HuH-7 (cell line): ENCODE measurements around the gene PLA1A.
A peak's percentile ranks its signal among the peaks of the same experiment; 100 is the strongest.
"Not testable (repeated sequence)": the region's sequence is repeated elsewhere in the genome, so short reads cannot be mapped to it uniquely, and the experiment has no call there.

ENCODE experiments used
- DNase-seq: peaks from one replicate; pipeline ENCODE4 v3.0.0; 2011; ENCODE audit warnings: low spot score

Gene PLA1A

DNA sequence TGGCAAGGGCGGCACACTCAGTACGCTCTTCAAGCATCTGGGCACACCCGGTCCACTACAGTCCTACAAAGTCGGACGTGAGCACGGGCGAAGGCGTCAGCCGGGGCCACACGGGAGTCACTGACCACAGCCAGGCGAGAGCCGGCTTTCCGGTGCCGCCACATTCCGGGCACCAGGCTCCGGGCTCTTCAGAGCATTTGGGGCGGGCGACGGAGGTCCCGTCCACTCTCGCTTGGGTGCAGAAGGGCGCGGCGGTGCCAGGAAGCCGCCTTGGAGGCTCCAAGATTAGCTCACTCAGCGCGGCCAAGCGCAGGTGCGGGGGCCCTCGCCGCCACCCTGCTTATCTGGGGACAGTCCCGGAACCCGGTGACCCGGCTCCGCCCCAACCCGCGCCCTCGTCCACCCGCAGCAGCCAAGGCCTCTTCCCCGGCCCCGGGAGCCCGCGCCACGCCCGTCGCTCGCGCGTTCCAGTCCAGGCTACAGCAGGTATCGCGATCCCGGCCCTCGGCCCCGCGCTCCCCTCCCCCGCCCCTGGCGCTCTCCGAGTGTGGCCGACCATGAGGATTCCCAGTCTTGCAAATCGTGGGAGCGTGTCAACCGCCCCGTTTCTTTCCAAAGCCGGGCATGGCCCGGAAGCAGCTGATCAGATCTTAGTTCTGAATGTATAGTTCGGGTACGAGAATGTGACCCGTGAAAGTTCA is 18.2 kb upstream of the PLA1A start, which contains the start of gene ADPRH:
Gene ADPRH (plus strand): TSS at position 127 of the 701 bp plus-strand sequence. CDS start 2,678 bp downstream, outside the sequence.
- DNase-seq = peak; percentile 90

DNA sequence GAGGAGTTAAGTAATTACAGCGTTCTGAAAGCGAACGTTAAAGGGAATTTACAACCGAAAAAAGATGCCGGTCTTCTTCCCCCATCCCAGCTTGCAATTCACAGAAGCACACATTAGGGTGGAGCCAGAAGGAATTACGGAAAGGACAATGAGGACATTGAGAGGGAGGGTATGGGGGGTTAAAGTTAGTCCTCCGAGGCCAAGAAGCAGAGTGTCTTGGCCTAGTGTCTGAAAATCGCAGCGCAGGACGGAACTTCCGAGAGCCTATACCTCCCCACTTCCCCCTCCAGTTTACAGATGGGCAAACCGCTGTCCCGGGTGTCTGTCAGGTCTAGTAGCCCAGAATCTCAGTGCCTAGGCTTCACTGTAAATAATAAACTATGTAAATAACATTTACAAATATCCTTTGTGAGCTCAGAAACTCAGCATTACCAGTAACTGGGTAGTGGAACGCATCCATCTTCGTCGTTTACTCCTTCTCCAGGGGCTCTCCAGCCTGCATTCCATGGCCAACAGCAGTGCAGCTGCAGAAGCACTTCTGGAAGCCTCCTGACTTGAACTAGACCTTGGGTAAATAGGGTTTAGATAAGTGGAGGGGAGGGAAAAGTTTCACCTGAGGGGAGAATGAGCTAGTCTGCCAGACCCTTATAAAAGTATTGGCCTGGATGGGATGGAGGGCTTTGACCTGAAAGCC is 17.5 kb upstream of the PLA1A start:
- peak; percentile 31 for DNase-seq

DNA sequence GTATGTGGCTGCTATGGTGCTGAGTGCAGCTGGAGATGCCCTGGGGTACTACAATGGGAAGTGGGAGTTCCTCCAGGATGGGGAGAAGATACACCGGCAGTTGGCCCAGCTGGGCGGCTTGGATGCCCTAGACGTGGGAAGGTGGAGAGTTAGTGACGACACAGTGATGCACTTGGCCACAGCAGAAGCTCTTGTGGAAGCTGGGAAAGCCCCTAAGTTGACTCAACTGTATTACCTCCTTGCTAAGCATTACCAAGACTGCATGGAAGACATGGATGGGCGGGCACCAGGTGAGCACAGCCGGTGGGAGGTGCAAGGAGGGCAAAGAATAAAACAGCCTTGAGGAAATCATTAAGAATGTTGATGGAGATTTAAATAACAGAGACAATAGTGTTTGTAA is 15.5 kb upstream of the PLA1A start:
- DNase-seq = no peak

DNA sequence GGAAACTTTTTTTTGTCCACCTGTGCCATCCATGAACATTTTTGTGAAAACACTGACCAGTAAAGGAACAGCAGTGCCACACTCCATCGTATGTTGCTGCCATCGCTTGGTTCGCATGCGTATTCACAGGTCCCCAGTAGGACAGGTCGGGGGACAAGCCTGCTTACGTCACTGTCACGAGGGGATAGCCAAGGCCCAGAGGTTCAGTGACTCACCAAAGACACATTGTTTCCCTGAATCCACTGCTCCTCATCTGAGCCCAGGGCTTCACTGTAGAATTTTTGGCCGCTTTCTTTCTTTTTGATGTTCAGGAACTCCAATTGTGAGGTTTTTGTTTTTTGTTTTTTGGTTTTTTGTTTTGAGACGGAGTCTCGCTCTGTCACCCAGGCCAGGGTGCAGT is 12.5 kb upstream of the PLA1A start:
- DNase-seq = no peak

DNA sequence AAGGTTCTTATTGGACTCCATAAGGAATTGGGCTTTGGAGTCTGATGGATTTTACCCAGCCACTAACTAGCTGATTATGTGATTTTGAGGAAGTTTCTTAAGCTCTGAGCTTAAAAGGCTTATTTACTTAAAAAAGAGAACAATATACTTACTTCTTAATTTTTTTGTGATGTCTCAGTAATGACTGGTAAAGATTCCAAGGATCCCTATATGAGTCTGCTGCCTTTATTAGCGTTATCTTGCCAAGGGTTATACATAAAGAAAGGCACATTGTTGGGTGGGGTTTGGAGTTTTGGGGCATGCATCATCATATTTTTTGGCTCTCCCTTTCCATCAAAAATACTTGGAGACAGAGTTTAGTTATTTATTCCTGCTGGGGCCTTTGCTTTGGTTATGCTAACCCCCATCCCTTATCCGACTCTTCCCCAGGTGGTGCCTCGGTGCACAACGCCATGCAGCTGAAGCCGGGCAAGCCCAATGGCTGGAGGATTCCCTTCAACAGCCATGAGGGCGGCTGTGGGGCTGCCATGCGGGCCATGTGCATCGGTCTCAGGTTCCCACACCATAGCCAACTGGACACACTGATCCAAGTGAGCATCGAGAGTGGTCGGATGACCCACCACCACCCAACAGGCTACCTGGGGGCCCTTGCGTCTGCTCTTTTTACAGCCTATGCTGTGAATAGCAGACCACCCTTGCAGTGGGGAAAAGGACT is 11.7 kb upstream of the PLA1A start:
- no peak for DNase-seq

DNA sequence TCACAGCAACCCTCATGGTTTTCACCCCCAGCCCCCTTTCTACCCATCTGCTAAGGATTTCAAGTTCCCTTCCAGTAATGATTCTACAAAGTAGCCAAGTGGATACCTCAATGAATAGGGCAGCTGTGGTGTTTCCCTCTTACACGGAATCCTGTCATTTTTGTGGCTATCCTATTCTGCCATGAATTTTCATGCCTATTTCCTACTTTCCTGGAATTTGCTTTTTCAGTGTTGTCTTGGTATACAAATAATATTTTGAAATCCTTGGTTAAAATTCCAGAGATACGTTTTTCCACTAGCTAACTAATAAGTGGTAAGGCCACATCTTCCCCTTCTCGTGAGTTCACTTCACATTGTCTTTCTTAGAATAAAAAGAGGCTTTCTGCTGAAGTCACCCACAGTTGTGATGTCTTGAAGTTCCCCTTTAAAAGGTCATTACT is 10.9 kb upstream of the PLA1A start:
- no peak for DNase-seq

DNA sequence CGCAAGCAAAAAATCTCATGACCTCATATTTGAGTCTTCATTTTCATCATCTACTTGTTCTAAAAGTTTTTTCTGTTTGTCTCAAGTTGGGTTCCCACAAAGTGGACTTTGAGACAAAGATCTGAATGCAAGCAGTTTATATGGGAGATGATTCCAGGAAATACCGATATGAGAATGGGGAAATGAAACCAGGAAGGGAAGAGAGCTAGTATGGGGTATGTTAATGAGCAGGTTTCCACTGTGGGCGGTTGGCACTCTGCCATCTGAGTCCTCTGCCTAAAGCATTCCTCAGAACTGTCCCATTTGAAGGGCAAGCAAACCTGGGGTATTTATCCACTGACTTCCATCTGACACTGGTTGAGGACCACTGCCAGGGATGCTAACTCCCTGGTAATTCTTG is 9.6 kb upstream of the PLA1A start:
- DNase-seq = no peak

DNA sequence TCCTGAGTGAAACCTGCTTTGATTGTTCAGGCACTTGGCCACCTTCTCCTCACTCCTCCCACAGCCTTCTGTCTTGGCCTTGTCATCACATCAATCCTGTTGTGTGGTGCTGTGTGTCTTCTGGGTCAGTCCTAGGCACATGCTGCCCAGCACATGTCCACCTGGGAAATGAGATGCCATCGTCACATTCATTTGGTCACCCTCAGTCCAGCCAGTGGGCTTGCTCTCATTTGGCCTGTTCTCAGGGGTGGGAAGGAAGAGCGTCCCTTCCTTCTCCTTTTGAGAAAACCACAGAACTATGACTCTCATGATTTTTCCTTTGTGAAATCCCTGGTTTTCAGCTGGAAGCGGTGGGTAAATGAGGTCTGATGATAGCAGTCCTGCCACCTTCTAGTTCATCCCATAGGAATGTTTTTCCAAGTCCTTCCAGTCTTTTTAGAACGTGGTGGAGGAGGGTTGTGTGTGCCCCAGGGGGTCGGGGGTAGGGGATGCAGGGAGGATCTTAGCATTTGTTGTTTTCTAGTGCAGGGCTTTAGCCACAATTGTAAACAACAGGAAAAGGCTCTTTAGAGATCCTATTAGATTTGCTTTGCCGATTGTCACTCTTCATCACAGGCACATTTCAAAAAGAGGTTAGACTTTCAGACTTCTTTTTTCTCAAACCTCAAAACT is 8.4 kb upstream of the PLA1A start:
- DNase-seq = no peak

DNA sequence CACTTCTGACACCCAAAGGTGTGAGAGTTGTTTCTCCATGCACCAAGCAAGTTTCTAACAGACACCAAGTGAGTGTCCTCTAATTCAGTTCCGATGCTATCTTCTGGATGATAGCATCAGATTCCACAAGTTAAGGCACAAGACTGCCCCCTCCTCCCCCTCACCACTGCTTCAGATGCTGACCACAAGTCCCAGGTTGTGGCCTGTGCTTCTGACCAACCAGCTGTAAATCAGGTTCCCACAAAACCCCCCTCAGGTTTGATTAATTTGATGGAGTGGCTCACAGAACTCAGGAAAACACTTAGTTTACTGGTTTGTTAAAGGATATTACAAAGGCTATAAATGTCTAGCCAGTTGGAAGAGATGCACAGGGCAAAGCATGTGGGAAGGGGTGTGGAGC is 7.0 kb upstream of the PLA1A start:
- no peak for DNase-seq

DNA sequence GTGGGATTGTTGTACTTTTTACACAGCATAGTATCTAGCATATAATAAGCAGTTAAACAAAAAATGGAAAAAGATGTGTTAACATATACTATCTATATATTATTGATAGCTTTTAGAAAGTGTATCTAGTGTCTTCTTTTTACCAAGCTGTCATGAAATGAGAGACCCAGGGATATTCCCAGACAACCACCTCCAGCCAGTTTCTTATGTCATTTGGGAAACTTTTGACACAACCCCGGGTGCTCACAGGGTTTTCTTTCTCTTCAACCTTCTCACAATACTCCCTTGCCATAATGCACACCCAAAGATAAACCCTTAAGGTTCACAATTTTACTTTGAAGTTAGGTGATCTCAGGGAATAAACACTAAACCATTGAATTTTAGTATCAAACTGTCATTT is 4.8 kb upstream of the PLA1A start:
- no peak for DNase-seq

DNA sequence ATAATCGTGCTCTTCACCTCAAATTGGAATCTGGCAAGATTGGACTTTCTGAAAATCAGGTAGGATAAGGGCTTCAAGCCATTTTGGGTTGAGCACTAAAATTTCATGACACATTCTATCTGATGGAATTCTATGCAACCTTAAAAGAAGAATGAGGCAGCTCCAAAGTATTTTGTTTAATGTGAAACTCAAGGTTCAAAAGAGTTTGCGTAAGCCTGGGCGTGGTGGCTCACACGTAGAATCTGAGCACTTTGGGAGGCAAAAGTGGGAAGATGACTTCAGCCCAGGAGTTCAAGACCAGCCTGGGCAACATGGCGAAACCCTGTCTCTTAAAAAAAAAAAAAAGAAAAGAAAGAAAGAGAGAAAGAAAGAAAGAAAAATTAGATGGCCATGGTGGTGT is 3.6 kb upstream of the PLA1A start:
- DNase-seq = no peak

DNA sequence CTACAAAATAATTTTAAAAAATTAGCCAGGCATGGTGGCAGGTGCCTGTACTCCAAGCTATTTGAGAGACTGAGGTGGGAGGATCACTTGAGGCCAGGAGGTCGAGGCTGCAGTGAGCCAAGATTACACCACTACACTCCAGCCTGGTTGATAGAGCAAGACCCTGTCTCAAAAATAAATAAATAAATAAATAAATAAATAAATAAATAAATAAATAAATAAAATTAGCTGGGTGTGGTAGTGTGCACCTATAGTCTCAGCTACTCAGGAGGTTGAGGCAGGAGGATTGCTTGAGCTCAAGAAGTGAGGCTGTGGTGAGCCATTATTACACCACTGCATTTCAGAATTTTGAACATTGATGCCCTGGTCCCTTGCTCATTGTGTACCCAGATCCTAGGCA is 2.8 kb upstream of the PLA1A start:
- not testable (repeated sequence) for DNase-seq

DNA sequence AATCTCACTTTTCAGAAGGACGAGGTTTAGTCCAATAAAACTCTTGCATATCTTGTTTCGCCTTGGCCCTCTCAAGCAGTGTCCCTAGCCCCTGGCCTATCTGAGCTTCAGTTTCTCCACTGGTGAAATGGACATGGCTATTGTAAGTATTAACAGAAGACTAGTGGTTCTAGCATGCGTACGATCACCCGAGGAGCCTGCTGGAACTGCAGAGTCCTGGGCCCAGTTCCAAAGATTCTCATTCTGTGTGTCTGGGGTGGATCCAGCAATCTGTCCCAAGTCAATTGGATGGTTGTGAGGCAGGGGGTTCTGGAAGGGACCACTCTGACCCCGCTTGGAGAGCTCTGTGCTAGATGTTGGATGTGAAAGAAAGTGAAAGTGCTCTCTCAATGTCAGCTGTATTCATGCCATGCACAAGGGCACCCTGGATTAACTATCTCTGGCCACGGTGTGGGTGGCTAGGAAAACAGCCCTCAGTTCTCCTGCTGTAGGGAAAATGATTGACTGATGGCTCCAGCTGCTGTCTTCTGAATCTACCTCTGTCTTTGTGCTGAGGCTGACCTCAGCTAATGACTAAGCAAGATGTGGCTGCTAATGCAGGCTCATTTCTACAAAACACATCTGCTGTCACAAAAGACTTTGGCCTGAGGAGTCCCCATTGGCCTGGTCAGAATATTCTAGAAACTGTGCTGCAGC is 1.9 kb upstream of the PLA1A start:
- no peak for DNase-seq

DNA sequence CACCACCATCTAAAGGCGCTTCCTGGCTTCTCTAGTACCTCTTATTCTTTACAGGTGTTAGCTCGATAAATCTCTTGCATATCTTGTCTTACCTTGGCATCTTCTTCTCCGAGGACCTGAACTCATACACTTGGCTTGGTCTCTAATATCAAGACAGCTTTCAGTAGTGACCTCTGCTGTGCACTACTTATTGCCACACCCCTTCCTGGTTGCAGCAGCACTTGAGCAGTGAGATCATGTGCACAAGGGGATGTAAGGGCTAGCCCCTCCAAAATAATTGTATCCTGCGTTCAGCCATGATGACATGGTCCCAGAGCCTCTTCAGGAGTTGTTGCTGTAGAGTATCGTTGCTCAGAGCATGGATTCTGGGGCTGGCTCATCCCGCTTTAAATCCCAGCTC is 1.3 kb upstream of the PLA1A start:
- DNase-seq = no peak

DNA sequence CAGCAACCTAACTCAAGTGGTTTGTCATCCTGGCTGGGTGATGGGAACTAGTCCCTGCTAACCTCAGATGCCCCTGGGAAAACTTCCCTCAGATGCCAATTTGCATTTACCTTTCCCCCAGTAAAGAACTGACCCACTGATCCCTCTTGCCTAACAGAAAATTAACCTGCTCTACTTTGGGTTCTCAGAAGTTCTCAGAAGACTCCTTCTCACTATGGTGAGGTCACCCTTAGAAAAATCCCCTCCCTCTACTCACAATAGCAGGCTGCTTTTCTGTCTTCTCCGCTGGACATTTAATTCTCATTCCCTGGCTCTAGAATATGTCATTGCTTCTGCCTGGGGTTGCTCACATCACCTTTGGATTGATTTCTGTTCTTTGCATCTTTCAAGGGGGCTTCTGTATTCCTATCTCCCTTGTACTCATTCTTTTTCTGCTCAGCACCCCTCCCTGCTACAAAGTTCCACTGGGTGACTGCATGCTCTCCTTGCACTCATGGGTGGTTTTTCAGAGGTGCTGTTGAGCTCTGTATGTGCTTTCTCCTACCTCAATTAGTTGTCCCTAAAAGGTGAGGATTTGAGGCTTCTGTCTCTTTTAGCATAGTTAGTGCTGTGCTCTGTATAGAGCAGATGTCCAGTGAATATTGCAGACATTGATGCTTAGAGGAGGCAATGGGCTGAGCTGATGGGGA is 869 bp downstream of the PLA1A start:
- DNase-seq = no peak

DNA sequence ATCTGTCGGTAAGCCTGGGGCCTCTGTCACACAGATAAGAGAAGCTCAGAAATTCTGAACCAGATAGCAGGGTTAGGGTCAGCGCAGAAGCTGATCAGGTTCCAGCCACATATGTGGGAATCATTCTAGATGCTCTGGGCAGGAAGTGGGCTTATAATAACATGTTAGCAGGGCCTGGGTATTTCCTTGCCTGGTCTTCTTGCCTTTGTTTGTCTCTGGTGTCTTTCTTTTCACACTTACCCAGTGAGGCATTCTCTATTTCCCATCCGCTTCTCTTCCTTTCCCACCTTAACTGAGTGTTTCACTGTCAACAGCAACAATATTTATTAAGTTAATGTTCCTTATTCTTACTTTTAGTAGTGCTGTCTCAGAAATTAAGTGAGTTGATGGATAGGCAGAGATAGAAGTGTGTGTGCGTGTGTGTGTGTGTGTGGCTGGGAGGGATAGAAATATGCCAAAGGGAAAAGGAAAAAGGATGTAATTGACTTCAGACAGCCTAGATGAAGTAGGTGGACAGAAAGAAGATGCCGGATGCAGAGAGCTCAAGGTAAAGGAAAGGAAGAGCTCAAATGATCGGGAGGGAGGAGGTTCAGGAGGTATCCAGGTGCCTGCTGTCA is 2.0 kb downstream of the PLA1A start:
- DNase-seq = no peak

DNA sequence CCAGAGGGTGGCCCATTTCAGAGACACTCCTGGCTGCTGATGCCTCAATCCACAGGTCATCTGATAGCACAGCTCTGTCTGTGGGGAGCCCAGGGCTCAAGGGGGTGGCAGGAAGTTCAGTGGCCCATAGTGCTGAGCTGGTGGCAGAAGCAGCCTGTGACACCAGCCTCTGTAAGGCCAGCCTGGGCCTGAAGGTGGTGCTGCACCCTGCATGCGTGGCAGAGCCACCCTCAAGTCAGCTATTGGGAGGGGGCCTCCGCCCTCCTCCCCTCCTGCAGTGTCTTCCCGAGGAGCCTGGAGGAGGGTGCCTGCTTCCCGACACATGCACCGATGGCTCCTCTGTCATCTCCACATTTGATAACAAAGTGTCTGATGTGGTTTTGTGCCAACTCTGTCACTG is 3.0 kb downstream of the PLA1A start:
- DNase-seq = peak; percentile 53

DNA sequence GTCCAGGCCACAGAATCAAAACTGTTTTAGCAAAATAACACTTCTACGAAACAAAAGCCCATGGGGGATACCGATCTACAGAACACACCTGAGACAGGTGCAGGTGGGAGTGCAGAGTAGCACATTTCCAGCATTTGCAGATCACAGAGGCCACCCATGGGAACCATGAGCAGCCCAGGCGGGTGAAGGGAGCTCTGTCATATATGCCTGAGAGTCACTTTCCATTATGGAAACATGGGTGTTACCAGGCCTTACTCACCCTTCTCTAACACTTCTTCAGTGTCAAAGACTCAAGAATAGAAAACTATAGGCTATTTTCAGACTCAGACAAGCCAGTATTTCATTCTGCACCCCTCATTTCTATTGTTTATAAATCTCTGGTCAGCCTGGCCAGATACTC is 3.5 kb downstream of the PLA1A start:
- no peak for DNase-seq

DNA sequence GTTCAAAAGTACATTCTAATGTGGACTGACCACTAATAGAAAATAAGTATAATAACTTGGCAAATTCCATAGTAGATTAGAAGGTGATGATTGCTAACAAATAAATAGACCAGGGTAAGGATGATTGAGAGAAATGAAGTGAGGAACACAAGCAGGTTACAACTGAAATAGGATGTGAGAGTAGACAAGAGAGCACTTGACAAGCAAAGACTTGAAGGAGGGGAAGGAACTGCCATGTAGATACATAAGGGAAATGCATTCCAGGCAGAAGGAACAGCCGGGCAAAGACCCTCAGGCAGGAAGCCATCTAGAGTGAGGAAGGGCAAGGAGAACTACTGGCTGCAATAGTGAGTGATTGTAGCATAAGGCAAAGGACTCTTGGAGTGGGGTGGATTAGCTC is 5.0 kb downstream of the PLA1A start:
- DNase-seq = no peak

DNA sequence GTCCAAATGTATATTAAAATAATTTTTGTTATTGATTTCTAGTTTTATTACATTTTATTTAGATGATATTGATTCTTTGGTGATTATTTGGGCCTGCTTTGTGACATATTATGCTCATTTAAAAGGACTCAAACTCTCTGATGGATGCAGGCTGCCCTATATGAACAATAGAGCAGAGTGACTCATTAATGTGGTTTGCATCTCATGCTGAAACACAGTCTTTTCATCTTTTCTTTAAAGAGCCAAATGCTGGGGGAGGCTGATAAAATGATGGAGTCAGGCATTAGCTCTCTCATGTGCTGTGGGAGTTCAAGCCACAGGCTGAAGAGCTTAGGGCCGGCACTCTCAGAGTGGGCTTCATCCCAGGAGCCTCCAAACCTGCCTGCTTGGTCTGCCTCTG is 7.2 kb downstream of the PLA1A start:
- no peak for DNase-seq

DNA sequence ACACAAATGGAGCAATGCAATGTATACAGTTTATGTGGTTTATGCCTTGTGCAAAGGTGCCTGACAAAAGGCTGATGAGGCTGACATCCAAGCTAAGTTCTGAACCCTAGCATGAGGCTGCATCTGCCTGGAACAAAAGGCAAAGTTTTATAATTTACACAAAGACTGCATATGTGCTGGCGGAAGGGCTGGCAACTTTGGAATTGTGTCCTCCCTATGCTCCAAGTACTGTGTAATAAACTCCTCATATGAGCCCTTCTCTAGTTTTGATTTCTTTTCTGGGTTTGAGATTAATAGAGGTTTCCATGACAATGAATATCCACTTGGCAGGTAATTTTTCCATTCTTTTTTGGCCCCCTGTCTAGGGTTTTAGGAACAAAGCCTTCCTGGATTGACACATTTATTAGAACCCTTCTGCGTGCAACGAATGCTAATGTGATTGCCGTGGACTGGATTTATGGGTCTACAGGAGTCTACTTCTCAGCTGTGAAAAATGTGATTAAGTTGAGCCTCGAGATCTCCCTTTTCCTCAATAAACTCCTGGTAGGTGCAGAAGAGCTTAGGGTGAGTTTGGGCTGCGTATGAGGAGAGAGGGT is 10.8 kb downstream of the PLA1A start:
- DNase-seq = no peak
